ENCODE data around the gene GPR17.

Gene GPR17

DNA sequence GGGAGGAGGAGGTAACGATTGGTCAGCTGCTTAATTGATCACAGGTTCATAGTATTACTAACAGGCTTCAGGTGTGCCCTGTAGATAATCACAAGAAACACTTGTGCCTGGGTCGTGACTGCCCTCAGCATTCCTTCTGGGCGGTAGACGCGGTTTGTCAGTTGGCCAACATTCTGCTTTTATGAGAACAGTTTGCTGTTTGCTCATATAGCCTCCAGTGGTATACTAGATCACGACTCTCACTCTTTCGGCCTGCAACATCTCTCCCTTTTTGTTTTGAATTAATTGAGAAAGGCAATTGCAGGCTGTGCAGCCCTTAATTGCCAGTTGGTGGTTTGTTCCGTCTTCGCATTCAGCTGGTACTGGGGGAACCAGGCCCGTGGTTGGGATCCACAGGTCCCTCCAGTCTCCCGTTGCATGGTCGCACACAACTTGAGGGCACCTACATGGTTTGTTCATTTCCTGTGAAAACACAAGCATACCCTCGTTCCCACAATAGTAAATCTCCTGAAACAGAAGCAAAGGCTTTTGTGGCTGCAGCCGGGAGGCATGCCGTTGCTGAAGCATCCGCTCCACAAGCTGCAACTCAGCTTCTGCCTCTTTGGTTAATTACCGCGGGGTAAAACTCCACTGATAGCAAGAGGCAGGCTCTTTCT lies 30.3 kb upstream of the GPR17 start:
- no peak for FAIRE-seq

DNA sequence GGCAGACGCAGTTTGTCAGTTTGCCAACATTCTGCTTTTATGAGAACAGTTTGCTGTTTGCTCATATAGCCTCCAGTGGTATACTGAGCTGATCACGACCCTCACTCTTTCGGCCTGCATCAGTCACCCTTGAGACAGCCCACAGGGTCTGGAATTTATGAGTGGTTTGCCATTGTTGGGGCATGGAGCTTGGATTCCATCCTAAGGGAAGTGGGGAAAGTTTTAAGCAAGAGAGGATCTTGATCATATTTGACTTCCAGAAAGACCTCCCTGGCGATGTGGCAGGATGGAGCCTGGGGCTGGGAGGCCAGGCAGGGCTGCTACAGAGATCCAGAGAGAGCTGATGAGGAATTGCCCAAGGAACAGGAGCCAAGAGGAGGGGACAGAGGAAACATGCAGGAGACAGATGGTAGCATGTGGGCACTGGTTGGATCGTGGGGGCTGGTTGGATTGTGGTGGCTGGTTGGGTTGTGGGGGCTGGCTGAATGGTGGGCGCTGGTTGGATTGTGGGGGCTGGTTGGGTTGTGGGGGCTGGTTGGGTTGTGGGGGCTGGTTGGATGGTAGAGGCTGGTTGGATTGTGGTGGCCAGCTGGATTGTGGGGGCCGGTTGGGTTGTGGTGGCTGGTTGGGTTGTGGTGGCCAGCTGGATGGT lies 27.3 kb upstream of the GPR17 start:
- FAIRE-seq, result no peak

DNA sequence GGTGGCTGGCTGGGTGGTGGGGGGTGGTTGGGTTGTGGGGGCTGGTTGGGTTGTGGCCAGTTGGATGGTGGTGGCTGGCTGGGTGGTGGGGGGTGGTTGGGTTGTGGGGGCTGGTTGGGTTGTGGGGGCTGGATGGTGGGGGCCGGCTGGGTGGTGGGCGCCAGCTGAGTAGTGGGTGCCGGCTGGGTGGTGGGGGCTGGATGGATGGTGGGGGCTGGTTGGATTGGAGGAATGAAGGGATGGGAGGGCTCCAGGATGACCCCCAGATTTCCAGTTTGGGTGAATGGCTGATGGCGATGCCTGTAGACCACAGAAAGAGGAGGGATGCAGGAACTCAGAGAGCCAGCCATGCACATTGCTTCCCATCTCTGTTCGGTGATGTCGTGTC lies 26.8 kb upstream of the GPR17 start:
- no peak for FAIRE-seq

- no peak for FAIRE-seq
Observed at GRCh38 chr2:127619877-127620705, 25.9 kb upstream of the GPR17 start.

DNA sequence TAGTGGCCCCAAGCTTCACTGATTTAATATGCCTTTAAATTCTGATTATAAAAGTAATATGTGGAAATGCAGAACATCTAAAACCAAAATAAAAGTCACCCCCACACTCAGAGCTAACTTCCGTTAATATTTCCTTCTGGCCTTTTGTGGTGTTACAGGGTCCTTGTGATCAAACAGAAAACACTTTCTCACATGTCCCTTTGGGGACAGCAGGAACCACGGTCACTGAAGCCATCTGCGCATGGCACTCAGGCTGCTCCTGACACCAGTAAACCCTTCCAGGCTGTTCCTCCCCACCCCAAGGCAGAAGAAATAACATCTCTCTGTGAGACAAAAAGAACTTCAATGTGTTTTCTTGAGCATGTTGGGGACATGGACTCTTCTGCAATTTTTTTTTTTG lies 25.1 kb upstream of the GPR17 start:
- no peak for FAIRE-seq

GRCh38 chr2:127621981-127622431 lies 23.9 kb upstream of the GPR17 start:
- no peak for FAIRE-seq

GRCh38 chr2:127622561-127623387 lies 23.2 kb upstream of the GPR17 start:
- FAIRE-seq, result no peak

GRCh38 chr2:127623388-127624319 lies 22.3 kb upstream of the GPR17 start:
- FAIRE-seq, result no peak

GRCh38 chr2:127624320-127624755 lies 21.6 kb upstream of the GPR17 start:
- no peak for FAIRE-seq

DNA sequence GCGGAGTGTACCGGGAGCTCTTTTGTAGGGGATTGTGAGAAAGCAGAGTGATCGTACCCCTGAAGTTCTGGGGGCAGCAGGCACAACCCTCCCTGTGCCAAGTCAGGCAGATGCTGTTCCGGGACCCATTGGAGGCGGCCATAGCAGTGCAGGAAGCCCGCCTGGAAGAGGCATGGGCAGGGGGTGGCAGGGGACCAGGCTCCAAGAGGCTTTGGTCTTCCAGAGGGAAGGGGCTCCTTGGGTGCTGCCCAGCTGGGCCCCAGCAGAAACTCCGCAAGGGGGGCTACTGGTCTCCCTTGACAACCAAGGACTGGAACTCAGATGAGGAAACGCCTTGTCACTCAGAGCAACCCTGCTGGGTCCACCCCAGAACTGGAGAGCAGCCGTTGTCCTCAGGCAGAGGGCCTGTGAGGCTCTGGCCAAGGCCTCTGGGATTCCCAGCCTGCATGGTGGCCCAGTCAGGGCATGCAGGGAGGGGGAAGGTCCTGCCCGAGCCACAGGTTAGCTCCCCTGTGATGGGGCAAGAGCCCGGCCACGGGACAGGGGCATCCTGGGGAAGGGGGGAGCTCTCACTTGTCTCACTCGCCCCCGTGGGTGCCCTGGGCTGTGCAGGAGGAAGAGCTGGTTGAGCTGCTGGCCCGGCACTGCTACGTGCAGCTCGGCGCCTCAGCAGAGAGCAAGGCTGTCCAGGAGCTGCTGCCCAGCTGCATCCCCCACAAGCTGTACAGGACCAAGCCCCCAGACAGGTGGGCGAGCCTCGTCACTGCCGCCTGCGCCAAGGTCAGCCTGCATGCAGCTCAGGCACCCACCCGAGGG lies 21.0 kb upstream of the GPR17 start:
- FAIRE-seq, result no peak

DNA sequence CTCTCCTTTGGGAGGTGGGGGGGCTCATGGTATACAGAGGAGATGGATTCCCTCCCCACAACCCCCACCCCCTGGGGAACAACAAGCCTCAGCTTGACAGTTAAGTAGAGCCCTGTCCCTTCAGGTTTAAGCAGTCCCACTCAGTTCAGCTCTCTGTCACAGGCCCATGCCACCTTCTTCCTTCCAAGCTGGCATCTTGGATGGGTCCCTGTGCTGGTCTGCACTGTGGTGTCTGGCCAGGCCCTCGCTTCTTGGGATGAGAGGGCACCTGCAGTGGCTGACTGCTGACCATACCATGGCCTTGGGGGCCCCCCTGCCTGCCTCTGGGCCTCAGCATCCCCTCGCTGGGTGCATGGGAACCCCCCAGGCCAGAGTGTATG lies 20.4 kb upstream of the GPR17 start:
- no peak for FAIRE-seq

- FAIRE-seq, result no peak
Observed at GRCh38 chr2:127626175-127626574, 19.8 kb upstream of the GPR17 start.

- FAIRE-seq, result no peak
Observed at GRCh38 chr2:127626917-127627739, 18.8 kb upstream of the GPR17 start.

GRCh38 chr2:127627740-127628571 lies 18.0 kb upstream of the GPR17 start:
- no peak for FAIRE-seq

DNA sequence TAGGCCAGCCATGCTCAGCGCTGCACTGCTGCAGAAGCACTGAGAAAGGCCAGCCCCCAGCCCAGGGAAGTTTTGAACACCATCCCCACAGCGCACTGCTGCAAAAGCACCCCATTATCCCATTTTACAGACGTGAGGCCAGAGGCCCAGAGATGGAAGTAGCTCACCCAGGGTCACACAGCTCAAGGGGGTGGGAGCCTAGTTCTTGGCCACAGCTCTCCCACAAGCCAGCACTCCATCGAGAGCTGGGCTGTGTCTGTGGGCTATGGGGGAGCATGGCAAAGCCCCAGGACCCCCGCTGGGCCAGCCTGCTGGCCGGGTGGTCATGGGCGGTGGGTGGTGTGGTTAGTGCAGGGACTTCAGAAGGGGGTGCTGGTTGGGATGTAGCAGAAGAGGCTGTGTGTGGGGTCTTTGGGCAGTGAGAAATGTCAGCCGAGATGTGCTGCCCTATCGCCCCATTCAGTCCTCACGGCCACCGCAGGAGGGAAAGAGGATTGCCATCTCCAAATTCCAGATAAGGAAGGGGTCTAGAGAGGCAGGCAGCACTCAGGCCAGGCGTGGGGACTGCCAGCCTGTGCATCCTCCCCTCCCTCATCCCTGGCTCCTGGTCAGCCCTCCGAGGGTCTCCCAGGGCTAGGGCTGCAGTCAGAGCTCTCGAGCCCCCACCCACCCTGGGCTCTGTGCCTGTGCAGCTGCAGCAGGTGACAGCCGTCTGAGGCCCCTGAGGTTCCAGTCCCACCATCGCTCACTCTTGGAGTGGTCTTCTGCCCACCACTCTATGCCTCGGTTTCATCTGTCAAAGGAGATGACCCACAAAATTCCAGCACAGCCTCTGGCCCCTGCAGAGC lies 17.0 kb upstream of the GPR17 start:
- FAIRE-seq, result no peak

DNA sequence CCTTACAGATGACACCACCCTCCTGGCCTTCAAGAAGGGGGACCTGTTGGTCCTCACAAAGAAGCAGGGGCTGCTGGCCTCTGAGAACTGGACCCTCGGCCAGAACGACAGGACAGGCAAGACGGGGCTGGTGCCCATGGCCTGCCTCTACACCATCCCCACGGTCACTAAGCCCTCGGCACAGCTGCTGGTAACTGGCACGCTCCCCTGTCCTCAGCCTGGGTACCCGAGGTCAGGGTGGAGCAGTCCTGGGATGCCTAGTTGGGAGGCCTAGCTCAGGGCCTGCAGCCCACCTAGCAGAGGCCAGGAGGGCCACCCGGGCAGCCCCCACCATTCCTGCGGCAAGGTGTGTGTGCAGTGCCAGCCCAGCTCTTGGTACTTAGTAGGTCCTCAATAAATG lies 16.3 kb upstream of the GPR17 start:
- FAIRE-seq, result no peak

DNA sequence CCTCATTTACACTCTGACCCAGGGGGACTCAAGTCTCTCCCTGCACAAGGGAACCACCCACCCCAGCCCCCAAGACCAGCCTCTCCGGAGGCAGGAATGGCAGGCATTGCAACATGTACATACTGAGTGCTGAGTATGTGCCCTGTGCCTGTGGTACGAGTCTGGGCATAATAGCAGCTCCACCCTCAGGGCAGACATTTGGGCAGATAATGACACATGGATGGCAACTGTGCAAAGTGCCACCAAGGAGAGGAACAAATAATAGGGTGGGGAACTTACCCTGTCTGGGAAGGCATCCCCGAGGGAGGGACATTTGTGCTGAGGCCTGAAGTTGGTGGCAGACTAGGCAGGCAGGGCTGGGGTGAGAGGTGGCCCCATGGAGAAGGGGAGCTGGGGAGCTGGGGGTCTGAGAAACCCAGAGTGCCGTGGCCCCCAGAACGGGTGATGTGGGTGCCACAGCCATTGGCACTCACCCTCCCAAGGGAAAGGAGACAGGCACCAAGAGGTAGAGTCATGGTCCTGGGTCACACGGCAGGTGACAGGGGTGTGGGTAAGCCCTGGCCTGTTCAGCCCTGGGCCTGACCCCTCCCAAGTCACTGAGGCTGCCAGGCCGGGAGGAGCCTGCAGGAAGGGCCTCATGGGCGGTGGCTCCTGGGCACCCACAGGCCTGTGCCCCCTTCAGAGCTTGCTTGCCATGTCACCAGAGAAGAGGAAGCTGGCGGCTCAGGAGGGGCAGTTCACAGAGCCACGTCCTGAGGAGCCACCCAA lies 15.7 kb upstream of the GPR17 start:
- FAIRE-seq, result no peak
